Fibroblast of lung (primary cell): Measurements from ENCODE around the gene INTU. TPM values are rescaled to one million over a fixed set of nuclear protein-coding genes. Genes with fewer than 3 reads are reported as not detected.
A peak's percentile ranks its signal among the peaks of the same experiment; 100 is the strongest.

Experiments
- DNase-seq, 2 donors: peaks; one replicate each; pipeline versions ENCODE4 v3.0.0 to v3.0.0-alpha.2; 2010; ENCODE audit warnings: low read depth in 2 of 2
- H2AFZ ChIP-seq: 2 replicates; pipeline ENCODE4 v1.5.1; 2012; ENCODE audit warnings: low read length, control low read depth, inconsistent platforms
- H3K27ac ChIP-seq: 2 replicates; pipeline ENCODE4 v1.5.1; 2011; ENCODE audit warnings: low read length, control low read depth; ENCODE audit not compliant: insufficient read depth
- H3K27me3 ChIP-seq: 2 replicates; pipeline ENCODE4 v1.5.1; 2011; ENCODE audit warnings: mild to moderate bottlenecking, low read length; ENCODE audit not compliant: control insufficient read depth, insufficient read depth
- H3K36me3 ChIP-seq: 2 replicates; pipeline ENCODE4 v1.5.1; 2011; ENCODE audit warnings: low read length; ENCODE audit not compliant: control insufficient read depth, insufficient read depth
- H3K4me1 ChIP-seq: 2 replicates; pipeline ENCODE4 v1.5.1; 2011; ENCODE audit warnings: low read length; ENCODE audit not compliant: control insufficient read depth, insufficient read depth; ENCODE audit errors: extremely low read depth
- H3K4me2 ChIP-seq: 2 replicates; pipeline ENCODE4 v1.5.1; 2011; ENCODE audit warnings: low read length, control low read depth; ENCODE audit not compliant: insufficient read depth; ENCODE audit errors: extremely low read depth
- H3K4me3 ChIP-seq, 4 experiments: fragments of 200-600 bp in 1 of 4; sonication (generic) in 1 of 4; replicated peaks in 1 of 4; 2 replicates each; pipeline ENCODE4 v1.5.1; 2011 to 2016; ENCODE audit warnings: low read length in 4 of 4, low read depth in 3 of 4, mild to moderate bottlenecking in 3 of 4, control low read depth in 2 of 4, inconsistent platforms in 1 of 4, mixed read lengths in 1 of 4; ENCODE audit not compliant: insufficient read depth in 1 of 4; ENCODE audit errors: control extremely low read depth in 1 of 4
- H3K79me2 ChIP-seq: 2 replicates; pipeline ENCODE4 v1.5.1; 2012; ENCODE audit warnings: mild to moderate bottlenecking, low read length, inconsistent platforms; ENCODE audit not compliant: control insufficient read depth, insufficient read depth
- H3K9ac ChIP-seq: 2 replicates; pipeline ENCODE4 v1.5.1; 2011; ENCODE audit warnings: mild to moderate bottlenecking, low read length, control low read depth; ENCODE audit not compliant: insufficient read depth
- H3K9me3 ChIP-seq: 2 replicates; pipeline ENCODE4 v1.5.1; 2012; ENCODE audit warnings: low read depth, low read length; ENCODE audit not compliant: control insufficient read depth, insufficient read depth
- H4K20me1 ChIP-seq: 2 replicates; pipeline ENCODE4 v1.5.1; 2011; ENCODE audit warnings: low read length; ENCODE audit not compliant: control insufficient read depth, insufficient read depth; ENCODE audit errors: extremely low read depth
- EZH2 ChIP-seq: IDR thresholded peaks from 2 replicates; pipeline ENCODE4 v1.5.1; 2012; ENCODE audit warnings: low read length, control low read depth, mild to moderate bottlenecking; ENCODE audit errors: missing control alignments
- polyA plus RNA-seq, 2 donors: library from polyadenylated mRNA; depleted of rRNA in 1 of 2; stranded (reverse) in 1 of 2; unstranded in 1 of 2; fragments of >200 nt; gene quantifications; 2 replicates each; pipeline ENCODE4 v1.2.1, GENCODE V29; 2011 to 2012; ENCODE audit warnings: missing spikeins in 1 of 2
- total RNA-seq: library from RNA; depleted of rRNA; stranded (reverse); fragments of >200 nt; gene quantifications from 2 replicates; pipeline ENCODE4 v1.2.1, GENCODE V29; 2014
- TF ChIP-seq, protein P1 (sequence below), 2 donors: IDR thresholded peaks in 1 of 2; conservative IDR thresholded peaks in 1 of 2; 1 replicate in 1 of 2; 2 replicates in 1 of 2; pipeline ENCODE4 v1.5.1; 2011 to 2012; ENCODE audit warnings: low read length in 2 of 2, control low read depth in 1 of 2, inconsistent platforms in 1 of 2, low read depth in 1 of 2, mild to moderate bottlenecking in 1 of 2

Gene INTU
- total and polyA plus RNA-seq, 2 donors (not counting 1 experiment from before 2014, with no cell fraction given) = 5.6 to 9.6 TPM

DNA sequence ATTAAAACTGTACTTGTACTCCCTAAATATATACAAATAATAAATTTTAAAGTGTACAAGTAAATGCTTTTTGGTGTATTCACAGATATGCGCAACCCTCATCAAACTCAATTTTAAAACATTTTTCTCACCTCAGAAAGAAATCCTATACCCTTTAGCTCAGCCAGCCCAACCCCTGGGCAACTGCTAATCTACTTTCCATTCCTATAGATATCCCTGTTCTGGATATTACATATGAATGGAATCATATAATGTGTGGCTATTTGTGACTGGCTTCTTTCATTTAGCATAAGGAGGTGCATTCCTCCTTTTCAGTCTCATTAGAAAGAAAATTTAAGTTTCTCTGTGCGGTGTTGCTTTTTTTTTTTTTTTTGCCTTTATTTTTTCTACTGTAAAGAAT lies 39.4 kb downstream of the INTU start:
- Histone ChIP-seq H3K36me3 (no peaks in the 10 kb centered on the region), H3K79me2 (no peaks in the 10 kb centered on the region), H2AFZ (no peak overlapping the region), H3K4me3 (no peak overlapping the region), H3K9me3 (no peaks in the 10 kb centered on the region), H3K4me2 (no peak overlapping the region), H3K9ac (no peak overlapping the region), H4K20me1 (no peaks in the 10 kb centered on the region), H3K27ac (no peak overlapping the region), H3K4me1 (no peaks in the 10 kb centered on the region), H3K27me3 (no peaks in the 10 kb centered on the region)
- DNase-seq = no peak
- TF ChIP-seq, protein P1, sequence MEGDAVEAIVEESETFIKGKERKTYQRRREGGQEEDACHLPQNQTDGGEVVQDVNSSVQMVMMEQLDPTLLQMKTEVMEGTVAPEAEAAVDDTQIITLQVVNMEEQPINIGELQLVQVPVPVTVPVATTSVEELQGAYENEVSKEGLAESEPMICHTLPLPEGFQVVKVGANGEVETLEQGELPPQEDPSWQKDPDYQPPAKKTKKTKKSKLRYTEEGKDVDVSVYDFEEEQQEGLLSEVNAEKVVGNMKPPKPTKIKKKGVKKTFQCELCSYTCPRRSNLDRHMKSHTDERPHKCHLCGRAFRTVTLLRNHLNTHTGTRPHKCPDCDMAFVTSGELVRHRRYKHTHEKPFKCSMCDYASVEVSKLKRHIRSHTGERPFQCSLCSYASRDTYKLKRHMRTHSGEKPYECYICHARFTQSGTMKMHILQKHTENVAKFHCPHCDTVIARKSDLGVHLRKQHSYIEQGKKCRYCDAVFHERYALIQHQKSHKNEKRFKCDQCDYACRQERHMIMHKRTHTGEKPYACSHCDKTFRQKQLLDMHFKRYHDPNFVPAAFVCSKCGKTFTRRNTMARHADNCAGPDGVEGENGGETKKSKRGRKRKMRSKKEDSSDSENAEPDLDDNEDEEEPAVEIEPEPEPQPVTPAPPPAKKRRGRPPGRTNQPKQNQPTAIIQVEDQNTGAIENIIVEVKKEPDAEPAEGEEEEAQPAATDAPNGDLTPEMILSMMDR (conservative IDR thresholded peaks at IDR 0.05 in 1 of 2, IDR thresholded peaks at IDR 0.05 in 1 of 2; ENCODE audit: low read depth in 1 of 2, low read length in 2 of 2) = no peak
- no peak for TF ChIP-seq EZH2

DNA sequence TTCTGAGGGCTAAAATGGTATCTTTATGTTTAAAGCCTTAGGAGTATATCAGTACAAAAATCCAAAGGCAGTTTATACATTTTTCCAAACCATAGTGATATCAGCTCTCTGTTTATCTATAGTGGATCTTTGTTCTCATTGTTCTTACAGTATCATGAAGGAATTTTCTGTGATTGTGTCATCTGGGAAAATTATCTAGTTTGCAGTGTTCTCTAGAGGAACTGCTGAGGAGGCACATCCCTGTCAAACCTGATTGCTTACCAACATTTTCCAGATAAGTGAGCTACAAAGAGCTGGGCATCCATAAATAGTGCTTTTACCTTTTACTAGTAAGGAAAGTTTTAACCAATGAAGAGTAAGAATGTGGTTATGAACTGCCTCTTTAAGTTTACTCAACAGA lies 52.5 kb downstream of the INTU start:
- Histone ChIP-seq H3K4me2 (no peak overlapping the region), H3K27me3 (no peaks in the 10 kb centered on the region), H3K4me3 (no peak overlapping the region), H3K4me1 (no peaks in the 10 kb centered on the region), H2AFZ (no peak overlapping the region), H3K36me3 (no peaks in the 10 kb centered on the region), H3K27ac (no peak overlapping the region), H3K79me2 (no peaks in the 10 kb centered on the region), H3K9ac (no peak overlapping the region), H4K20me1 (no peaks in the 10 kb centered on the region), H3K9me3 (no peaks in the 10 kb centered on the region)
- TF ChIP-seq, protein P1 (conservative IDR thresholded peaks at IDR 0.05 in 1 of 2, IDR thresholded peaks at IDR 0.05 in 1 of 2; ENCODE audit: low read depth in 1 of 2, low read length in 2 of 2) = no peak
- TF ChIP-seq EZH2 = no peak
- peak in 1 of 2 donors; percentile 61 for DNase-seq

DNA sequence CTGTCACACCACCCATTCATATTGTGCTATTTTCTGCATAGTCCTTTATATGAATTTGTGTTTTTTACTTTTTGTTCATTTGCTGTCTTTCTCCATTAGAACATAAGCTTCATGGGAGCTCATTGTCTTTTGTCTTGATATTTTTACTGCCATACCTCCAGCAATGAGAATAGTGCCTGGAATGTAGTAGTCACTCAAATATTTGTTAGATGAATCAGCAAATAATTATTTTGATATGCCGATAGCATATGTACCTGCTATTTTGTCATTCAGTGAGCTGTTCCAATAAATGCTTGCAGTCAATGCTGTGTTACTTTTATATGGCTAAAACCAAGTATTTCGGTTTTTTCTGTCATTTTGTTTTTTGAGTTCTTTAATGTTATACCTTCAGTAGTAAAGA lies 53.9 kb downstream of the INTU start:
- no peak overlapping the region for H3K4me2 ChIP-seq
- no peaks in the 10 kb centered on the region for H3K9me3 ChIP-seq
- H3K4me1 ChIP-seq = no peaks in the 10 kb centered on the region
- no peak overlapping the region for H3K27ac ChIP-seq
- H3K9ac ChIP-seq = no peak overlapping the region
- H2AFZ ChIP-seq = no peak overlapping the region
- no peak overlapping the region for H3K4me3 ChIP-seq
- no peaks in the 10 kb centered on the region for H3K27me3 ChIP-seq
- TF ChIP-seq, protein P1 (conservative IDR thresholded peaks at IDR 0.05 in 1 of 2, IDR thresholded peaks at IDR 0.05 in 1 of 2; ENCODE audit: low read depth in 1 of 2, low read length in 2 of 2) = no peak
- no peak for TF ChIP-seq EZH2
- H3K79me2 ChIP-seq = no peaks in the 10 kb centered on the region
- peak in 1 of 2 donors; percentile 58 for DNase-seq
- no peaks in the 10 kb centered on the region for H3K36me3 ChIP-seq
- H4K20me1 ChIP-seq = no peaks in the 10 kb centered on the region
